ENCODE data around the gene ELOA.

DNA sequence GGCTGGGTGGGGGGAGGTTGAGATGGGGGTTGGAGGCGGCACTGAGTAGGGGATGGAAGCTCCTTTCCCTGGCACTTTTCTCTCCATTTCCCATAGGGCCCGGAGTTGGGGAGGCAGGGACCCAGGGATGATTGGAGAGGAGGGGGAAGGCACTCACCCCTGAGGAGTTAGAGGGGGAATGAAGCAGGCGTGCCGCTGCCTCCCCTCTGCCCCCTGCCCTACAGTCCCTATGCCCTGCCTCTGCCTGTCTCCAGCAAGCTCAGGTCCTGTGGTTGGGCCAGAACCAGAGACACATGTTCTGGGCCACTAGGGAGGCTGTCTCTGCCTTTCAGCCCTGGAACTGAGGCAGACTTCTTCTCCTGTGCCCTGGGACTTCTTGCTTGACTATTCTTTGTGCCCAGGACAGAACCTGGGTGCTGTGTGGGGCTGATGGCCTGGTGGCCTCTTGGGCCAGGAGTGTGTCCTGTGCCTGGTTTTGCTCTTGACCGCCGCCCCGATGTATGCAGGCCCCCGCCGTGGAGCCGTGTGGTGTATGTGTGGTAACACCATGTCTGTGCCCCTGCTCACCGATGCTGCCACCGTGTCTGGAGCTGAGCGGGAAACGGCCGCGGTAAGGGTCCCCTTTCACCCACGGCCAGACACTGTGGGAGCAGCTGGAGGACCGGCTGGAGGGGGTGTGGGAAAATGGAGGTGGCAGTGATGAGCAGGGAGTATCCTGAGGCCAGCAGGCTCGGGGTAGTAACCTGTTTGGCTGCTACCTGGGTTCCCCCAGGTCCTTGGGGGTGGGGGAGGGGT, 49.1 kb downstream of the ELOA start:
- TF ChIP-seq YY1 (IDR thresholded peaks at IDR 0.05; ENCODE audit: insufficient read depth, insufficient read length) (no peak), SUZ12 (IDR thresholded peaks at IDR 0.05; ENCODE audit: extremely low read depth, insufficient read depth, insufficient read length) (no peak)

All from NT2/D1 (cell line).